Fibroblast of skin of right quadriceps (primary cell): Measurements from ENCODE around the gene DPYD.
A peak's percentile ranks its signal among the peaks of the same experiment; 100 is the strongest.

Experiments used
- DNase-seq: peaks from one replicate; pipeline ENCODE4 v3.0.0-alpha.2; 2013

The DPYD gene

GRCh38 chr1:97906567-97907241 is 14.1 kb downstream of the DPYD start:
- DNase-seq: peak; percentile 77

GRCh38 chr1:97905141-97905940 is 15.5 kb downstream of the DPYD start:
- DNase-seq: no peak

GRCh38 chr1:97904534-97904933 is 16.3 kb downstream of the DPYD start:
- DNase-seq: peak; percentile 55

- peak; percentile 22 for DNase-seq
Measured at GRCh38 chr1:97903626-97904025, 17.2 kb downstream of the DPYD start.

- no peak for DNase-seq
Measured at GRCh38 chr1:97902067-97902466, 18.8 kb downstream of the DPYD start.

GRCh38 chr1:97901017-97901658 is 19.7 kb downstream of the DPYD start:
- peak; percentile 38 for DNase-seq

GRCh38 chr1:97898948-97899347 is 21.9 kb downstream of the DPYD start:
- DNase-seq: peak; percentile 7

GRCh38 chr1:97895278-97895677 is 25.6 kb downstream of the DPYD start:
- DNase-seq: no peak

- peak; percentile 12 for DNase-seq
Measured at GRCh38 chr1:97893844-97894243, 27.0 kb downstream of the DPYD start.

GRCh38 chr1:97886199-97886598 is 34.6 kb downstream of the DPYD start:
- DNase-seq: no peak

- DNase-seq: no peak
Measured at GRCh38 chr1:97883823-97884222, 37.0 kb downstream of the DPYD start.

- peak; percentile 11 for DNase-seq
Measured at GRCh38 chr1:97877307-97877706, 43.5 kb downstream of the DPYD start.

- DNase-seq: peak; percentile 13
Measured at GRCh38 chr1:97875996-97876395, 44.8 kb downstream of the DPYD start.

GRCh38 chr1:97870589-97870988 is 50.2 kb downstream of the DPYD start:
- DNase-seq: no peak

- no peak for DNase-seq
Measured at GRCh38 chr1:97869441-97869840, 51.4 kb downstream of the DPYD start.

GRCh38 chr1:97867127-97867526 is 53.7 kb downstream of the DPYD start:
- no peak for DNase-seq

GRCh38 chr1:97864615-97865014 is 56.2 kb downstream of the DPYD start:
- DNase-seq: no peak

GRCh38 chr1:97853221-97853620 is 67.6 kb downstream of the DPYD start:
- DNase-seq: no peak

GRCh38 chr1:97849345-97850340 is 71.2 kb downstream of the DPYD start:
- DNase-seq: peak; percentile 86

- DNase-seq: no peak
Measured at GRCh38 chr1:97845805-97846204, 75.0 kb downstream of the DPYD start.

GRCh38 chr1:97844552-97845089 is 76.2 kb downstream of the DPYD start:
- no peak for DNase-seq

- no peak for DNase-seq
Measured at GRCh38 chr1:97841338-97841737, 79.5 kb downstream of the DPYD start.
